ENCODE data around the gene KLHL24. TPM values are rescaled to one million over a fixed set of nuclear protein-coding genes. Genes with fewer than 3 reads are reported as not detected.

The KLHL24 gene
- total and polyA plus RNA-seq, 2 of the 4 experiments (the other 2 are of a cell fraction), result 5.7 to 25.6 TPM

DNA sequence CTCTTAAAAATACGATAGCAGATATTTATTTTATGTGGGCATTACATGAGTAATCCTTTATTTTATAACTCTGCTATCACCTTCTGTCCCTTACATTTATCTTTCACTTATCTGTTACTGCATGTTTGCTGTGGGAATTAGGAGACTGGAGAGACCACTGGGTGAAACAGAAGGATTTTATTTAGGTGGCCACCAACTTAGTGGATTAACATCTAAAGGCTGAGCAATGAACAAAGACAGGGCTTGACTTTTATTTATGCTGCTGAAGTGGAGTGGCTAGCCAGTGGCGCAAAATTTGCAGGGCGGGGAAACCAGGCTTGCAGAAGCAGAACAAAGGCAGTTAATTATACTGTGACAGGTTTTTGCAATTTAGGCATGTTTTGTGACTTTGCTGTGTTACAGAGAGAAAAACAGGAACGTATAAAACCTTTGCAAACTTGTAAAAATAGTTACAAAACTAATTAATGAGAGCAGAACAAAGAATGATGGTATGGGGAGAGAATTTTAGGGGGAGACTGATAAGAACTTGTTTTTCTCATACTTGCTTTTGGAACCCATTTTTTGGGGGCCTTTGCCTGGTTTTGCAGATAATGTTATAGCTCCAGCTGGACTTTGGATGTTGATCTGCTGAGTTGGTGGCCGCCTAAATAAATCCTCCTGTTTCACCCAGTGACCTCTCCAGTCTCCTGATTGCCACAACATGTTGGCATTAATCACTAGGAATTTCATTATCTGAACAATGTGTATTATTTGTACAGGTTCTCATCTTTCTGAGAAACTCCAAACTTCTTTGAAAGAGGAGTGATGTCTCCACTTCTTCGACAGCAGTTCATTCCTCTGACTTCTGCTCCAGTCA is 18.0 kb downstream of the KLHL24 start:
- H2BK120ac ChIP-seq (ENCODE audit: low read depth, low read length), result no peak overlapping the region
- no peak overlapping the region for H3K14ac ChIP-seq (replicated peaks; ENCODE audit: low read depth, low read length)
- no peak overlapping the region for H2BK20ac ChIP-seq (ENCODE audit: low read depth, low read length)
- no peak overlapping the region for H4K8ac ChIP-seq (ENCODE audit: low read depth in 2 of 2, low read length in 2 of 2)
- no peak overlapping the region for H3K9ac ChIP-seq (ENCODE audit: low read depth, low read length)
- H2AK9ac ChIP-seq (replicated peaks; ENCODE audit: low read depth, low read length, poor library complexity), result no peak overlapping the region
- no peak overlapping the region for H3K4me3 ChIP-seq (ENCODE audit: insufficient read depth, low read depth, low read length)
- H3K27me3 ChIP-seq (ENCODE audit: control insufficient read depth, insufficient read depth, low read length), result no peaks in the 10 kb centered on the region
- peaks cover 22% of the 10 kb centered on the region for H3K36me3 ChIP-seq (ENCODE audit: control insufficient read depth, insufficient read depth, low read length)
- H2AK5ac ChIP-seq (ENCODE audit: low read depth, low read length), result no peak overlapping the region
- ATAC-seq (ENCODE audit: low read depth), result no peak
- no peak overlapping the region for H3K4ac ChIP-seq (ENCODE audit: low read depth, low read length)
- H4K20me1 ChIP-seq (ENCODE audit: insufficient read depth, low read length), result no peaks in the 10 kb centered on the region
- TF ChIP-seq RFX5 (IDR thresholded peaks at IDR 0.05; ENCODE audit: low read depth, low read length), result no peak
- no peak for TF ChIP-seq CHD1 (IDR thresholded peaks at IDR 0.05; ENCODE audit: low read depth, low read length)
- TF ChIP-seq, protein P1, sequence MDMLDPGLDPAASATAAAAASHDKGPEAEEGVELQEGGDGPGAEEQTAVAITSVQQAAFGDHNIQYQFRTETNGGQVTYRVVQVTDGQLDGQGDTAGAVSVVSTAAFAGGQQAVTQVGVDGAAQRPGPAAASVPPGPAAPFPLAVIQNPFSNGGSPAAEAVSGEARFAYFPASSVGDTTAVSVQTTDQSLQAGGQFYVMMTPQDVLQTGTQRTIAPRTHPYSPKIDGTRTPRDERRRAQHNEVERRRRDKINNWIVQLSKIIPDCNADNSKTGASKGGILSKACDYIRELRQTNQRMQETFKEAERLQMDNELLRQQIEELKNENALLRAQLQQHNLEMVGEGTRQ (IDR thresholded peaks at IDR 0.05; ENCODE audit: low read depth, low read length), result no peak
- no peak for TF ChIP-seq RAD21 (IDR thresholded peaks at IDR 0.05; ENCODE audit: low read length)
- TF ChIP-seq, protein P2, sequence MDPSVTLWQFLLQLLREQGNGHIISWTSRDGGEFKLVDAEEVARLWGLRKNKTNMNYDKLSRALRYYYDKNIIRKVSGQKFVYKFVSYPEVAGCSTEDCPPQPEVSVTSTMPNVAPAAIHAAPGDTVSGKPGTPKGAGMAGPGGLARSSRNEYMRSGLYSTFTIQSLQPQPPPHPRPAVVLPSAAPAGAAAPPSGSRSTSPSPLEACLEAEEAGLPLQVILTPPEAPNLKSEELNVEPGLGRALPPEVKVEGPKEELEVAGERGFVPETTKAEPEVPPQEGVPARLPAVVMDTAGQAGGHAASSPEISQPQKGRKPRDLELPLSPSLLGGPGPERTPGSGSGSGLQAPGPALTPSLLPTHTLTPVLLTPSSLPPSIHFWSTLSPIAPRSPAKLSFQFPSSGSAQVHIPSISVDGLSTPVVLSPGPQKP (IDR thresholded peaks at IDR 0.05; ENCODE audit: borderline replicate concordance, low read depth, low read length), result no peak
- no peak overlapping the region for H4K5ac ChIP-seq (ENCODE audit: low read depth, low read length)
- DNase-seq, result no peak
- no peaks in the 10 kb centered on the region; a peak in 1 of 4 replicates for H3K79me1 ChIP-seq (ENCODE audit: low read depth in 1 of 2, low read length in 2 of 2)
- H3K18ac ChIP-seq (ENCODE audit: low read depth, low read length), result no peak overlapping the region
- H3K9me1 ChIP-seq (ENCODE audit: insufficient read depth, low read length), result no peaks in the 10 kb centered on the region
- H3K23ac ChIP-seq (ENCODE audit: low read depth, low read length), result no peak overlapping the region
- no peak overlapping the region for H2BK15ac ChIP-seq (ENCODE audit: low read depth, low read length)
- no peak overlapping the region for H2AFZ ChIP-seq (replicated peaks; ENCODE audit: low read length, poor library complexity)
- H3K56ac ChIP-seq (ENCODE audit: extremely low read depth, insufficient read depth, low read length), result no peak overlapping the region
- no peak overlapping the region for H3K27ac ChIP-seq (ENCODE audit: insufficient read depth, low read length)
- H3K9me3 ChIP-seq (ENCODE audit: control insufficient read depth, insufficient read depth, low read length), result peaks cover 25% of the 10 kb centered on the region
- CTCF ChIA-PET, result no interaction called here
- intact Hi-C loops (cut with micrococcal nuclease) (no loop called here), in situ Hi-C loops (cut with MboI; ENCODE audit: low sequenced_read_pairs) (no loop called here), dilution Hi-C loops (cut with HindIII; ENCODE audit: low sequenced_read_pairs, unreplicated experiment) (no loop called here)
- no peak overlapping the region for H2BK5ac ChIP-seq (ENCODE audit: low read depth, low read length, poor library complexity, severe bottlenecking)
- no TSS peak for BruUV-seq (replicated peaks)
- H4K91ac ChIP-seq (ENCODE audit: insufficient read depth, low read depth, low read length), result no peak overlapping the region
- POLR2A ChIA-PET (ENCODE audit: unreplicated experiment), result no interaction called here
- no peaks in the 10 kb centered on the region for H3K4me1 ChIP-seq (ENCODE audit: control insufficient read depth, insufficient read depth, low read length)
- WGBS, 2 experiments (ENCODE audit: extremely low coverage in 2 of 2, insufficient read length in 1 of 2), result 88% methylated on average over 3 of the region's 6 CpGs; no CpG with 5 or more reads in 1 of the 2 experiments
- no peak overlapping the region for H3K4me2 ChIP-seq (ENCODE audit: low read depth, low read length)
